ENCODE measurements around the gene ADIPOR2. TPM values are rescaled to one million over a fixed set of nuclear protein-coding genes. Genes with fewer than 3 reads are reported as not detected.

The ADIPOR2 gene
- total RNA-seq, 1 donor from 2014 or later: 43.5 TPM

DNA sequence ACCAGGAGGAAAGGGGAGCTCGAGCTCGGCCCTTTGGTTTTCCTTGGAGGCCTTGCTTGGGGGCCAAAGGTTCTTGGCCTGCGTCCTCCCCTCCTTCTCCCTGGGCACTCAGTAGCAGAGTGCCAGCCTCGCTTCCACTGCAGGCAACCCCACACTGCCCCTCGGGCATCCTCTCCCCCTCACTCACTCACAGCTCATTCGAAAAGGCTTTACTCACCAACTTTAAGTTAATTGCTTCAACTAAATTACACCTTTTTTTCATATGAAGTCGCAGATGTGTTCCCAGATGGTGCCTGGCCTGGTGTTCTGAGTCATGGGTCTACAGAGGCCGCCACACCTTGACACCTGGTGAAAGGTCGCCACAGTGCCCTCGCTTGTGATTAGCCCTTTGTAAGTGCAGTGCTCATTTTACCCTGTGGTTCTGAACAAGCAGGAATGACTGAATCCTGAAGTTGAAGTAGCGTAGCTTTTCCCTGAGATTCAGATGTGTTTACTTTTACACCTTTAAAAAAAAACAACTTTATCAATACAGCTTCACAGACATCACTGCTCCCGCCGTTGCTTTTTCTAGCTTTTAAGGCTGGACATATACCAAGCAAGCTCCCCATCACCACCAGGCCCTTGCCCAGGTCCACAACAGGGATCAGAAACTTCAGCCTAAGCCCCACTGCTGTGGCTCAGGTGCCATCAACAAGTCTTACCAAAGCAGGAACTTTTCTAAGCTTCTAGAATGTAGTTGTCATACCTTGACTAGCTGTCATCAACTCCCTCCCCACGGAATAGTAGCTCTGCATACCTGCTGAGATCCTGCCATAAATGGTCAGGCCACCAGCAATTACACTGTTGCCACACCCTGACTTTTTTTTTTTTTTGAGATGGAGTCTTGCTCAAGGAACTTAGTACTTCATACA lies 20.3 kb upstream of the ADIPOR2 start:
- Mint-ChIP-seq H3K36me3 (ENCODE audit: unreplicated experiment) (no peaks in the 10 kb centered on the region), H3K4me1 (ENCODE audit: unreplicated experiment) (peaks cover 43% of the 10 kb centered on the region), H3K27me3 (ENCODE audit: unreplicated experiment) (peaks cover 5% of the 10 kb centered on the region), H3K27ac (ENCODE audit: unreplicated experiment) (no peak overlapping the region), H3K4me3 (ENCODE audit: unreplicated experiment) (no peak overlapping the region), H3K9me3 (ENCODE audit: unreplicated experiment) (no peaks in the 10 kb centered on the region)
- DNase-seq (ENCODE audit: extremely low spot score, unreplicated experiment): no peak
- TF ChIP-seq, protein P1, sequence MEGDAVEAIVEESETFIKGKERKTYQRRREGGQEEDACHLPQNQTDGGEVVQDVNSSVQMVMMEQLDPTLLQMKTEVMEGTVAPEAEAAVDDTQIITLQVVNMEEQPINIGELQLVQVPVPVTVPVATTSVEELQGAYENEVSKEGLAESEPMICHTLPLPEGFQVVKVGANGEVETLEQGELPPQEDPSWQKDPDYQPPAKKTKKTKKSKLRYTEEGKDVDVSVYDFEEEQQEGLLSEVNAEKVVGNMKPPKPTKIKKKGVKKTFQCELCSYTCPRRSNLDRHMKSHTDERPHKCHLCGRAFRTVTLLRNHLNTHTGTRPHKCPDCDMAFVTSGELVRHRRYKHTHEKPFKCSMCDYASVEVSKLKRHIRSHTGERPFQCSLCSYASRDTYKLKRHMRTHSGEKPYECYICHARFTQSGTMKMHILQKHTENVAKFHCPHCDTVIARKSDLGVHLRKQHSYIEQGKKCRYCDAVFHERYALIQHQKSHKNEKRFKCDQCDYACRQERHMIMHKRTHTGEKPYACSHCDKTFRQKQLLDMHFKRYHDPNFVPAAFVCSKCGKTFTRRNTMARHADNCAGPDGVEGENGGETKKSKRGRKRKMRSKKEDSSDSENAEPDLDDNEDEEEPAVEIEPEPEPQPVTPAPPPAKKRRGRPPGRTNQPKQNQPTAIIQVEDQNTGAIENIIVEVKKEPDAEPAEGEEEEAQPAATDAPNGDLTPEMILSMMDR (IDR thresholded peaks at IDR 0.05): no peak

DNA sequence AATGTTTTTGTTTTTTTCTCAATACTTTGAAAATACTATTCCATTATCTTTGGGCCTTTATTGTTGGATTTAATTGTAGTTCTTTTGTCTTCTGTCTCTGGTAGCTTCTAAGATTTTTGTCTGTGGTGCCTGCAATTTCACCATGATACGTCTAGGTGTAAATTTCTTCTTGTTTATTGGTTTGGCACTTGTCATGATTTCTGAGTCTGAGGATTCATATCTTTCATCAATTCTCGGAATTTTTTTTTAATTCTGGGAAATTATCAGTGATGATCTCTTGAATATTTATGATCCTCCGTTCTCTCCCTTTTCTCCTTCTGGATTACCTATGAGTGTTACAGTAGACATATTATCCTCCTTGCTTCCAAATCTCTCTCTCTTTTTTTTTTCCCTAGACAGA lies 14.8 kb upstream of the ADIPOR2 start:
- Mint-ChIP-seq H3K27ac (ENCODE audit: unreplicated experiment) (no peak overlapping the region), H3K4me1 (ENCODE audit: unreplicated experiment) (peaks cover under 1% of the 10 kb centered on the region), H3K27me3 (ENCODE audit: unreplicated experiment) (peaks cover 9% of the 10 kb centered on the region), H3K9me3 (ENCODE audit: unreplicated experiment) (peaks cover 5% of the 10 kb centered on the region), H3K4me3 (ENCODE audit: unreplicated experiment) (no peak overlapping the region), H3K36me3 (ENCODE audit: unreplicated experiment) (no peaks in the 10 kb centered on the region)
- no peak for DNase-seq (ENCODE audit: extremely low spot score, unreplicated experiment)
- TF ChIP-seq, protein P1 (IDR thresholded peaks at IDR 0.05): no peak

DNA sequence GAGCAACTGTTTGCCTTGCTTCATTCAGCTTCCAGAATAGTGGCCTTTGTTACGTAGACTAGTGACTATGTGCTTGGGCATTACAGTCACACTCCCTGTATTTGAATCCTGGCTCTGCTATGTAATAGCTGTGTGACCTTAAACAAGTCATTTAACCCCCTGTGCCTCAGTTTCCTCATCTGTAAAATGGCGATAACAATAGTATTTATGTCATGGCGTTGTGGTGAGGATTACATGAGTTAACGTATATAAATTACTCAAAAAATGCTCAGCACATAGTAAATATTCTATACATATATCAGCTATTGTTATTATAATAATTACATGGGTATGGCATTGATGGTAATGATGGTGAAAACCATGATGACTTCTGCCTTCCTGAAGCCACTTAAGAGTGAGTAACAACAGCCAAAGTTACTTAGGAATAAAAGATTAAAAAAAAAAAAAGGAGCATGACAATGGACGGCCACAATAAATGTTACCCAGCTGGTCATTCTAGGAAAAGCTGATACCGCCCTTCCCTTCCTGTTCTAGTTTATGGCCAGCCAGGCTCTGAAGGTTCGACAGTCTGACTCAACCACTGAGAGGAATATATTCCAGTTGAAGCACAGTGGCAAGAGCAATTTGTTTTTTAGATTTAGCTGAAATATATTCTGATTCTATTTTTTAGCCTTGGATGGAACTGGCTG lies 9.9 kb upstream of the ADIPOR2 start:
- Mint-ChIP-seq H3K36me3 (ENCODE audit: unreplicated experiment) (no peaks in the 10 kb centered on the region), H3K27me3 (ENCODE audit: unreplicated experiment) (peaks cover 6% of the 10 kb centered on the region), H3K27ac (ENCODE audit: unreplicated experiment) (no peak overlapping the region), H3K4me1 (ENCODE audit: unreplicated experiment) (no peaks in the 10 kb centered on the region), H3K4me3 (ENCODE audit: unreplicated experiment) (no peak overlapping the region), H3K9me3 (ENCODE audit: unreplicated experiment) (peaks cover 3% of the 10 kb centered on the region)
- TF ChIP-seq, protein P1 (IDR thresholded peaks at IDR 0.05): no peak
- DNase-seq (ENCODE audit: extremely low spot score, unreplicated experiment): no peak

DNA sequence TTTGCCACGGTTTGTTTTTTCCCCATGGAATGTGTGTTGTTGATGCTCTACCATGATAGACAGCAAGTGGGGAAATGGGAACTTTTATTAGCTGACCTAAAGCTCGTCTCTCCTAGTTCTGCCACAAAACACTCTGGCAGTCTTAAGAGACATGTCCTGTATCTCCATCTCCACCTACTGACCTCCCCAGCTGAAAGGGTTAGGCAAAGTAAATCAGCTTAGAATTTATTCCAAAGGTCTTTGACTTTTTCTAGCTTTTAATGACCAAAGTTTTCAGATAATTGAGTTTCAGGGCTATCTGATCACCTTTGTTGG lies 9.4 kb upstream of the ADIPOR2 start:
- H3K4me1 Mint-ChIP-seq (ENCODE audit: unreplicated experiment): no peaks in the 10 kb centered on the region
- no peak for DNase-seq (ENCODE audit: extremely low spot score, unreplicated experiment)
- TF ChIP-seq, protein P1 (IDR thresholded peaks at IDR 0.05): no peak
- peaks cover 9% of the 10 kb centered on the region for H3K27me3 Mint-ChIP-seq (ENCODE audit: unreplicated experiment)
- H3K36me3 Mint-ChIP-seq (ENCODE audit: unreplicated experiment): no peaks in the 10 kb centered on the region
- no peaks in the 10 kb centered on the region for H3K9me3 Mint-ChIP-seq (ENCODE audit: unreplicated experiment)
- H3K27ac Mint-ChIP-seq (ENCODE audit: unreplicated experiment): no peak overlapping the region
- no peak overlapping the region for H3K4me3 Mint-ChIP-seq (ENCODE audit: unreplicated experiment)

DNA sequence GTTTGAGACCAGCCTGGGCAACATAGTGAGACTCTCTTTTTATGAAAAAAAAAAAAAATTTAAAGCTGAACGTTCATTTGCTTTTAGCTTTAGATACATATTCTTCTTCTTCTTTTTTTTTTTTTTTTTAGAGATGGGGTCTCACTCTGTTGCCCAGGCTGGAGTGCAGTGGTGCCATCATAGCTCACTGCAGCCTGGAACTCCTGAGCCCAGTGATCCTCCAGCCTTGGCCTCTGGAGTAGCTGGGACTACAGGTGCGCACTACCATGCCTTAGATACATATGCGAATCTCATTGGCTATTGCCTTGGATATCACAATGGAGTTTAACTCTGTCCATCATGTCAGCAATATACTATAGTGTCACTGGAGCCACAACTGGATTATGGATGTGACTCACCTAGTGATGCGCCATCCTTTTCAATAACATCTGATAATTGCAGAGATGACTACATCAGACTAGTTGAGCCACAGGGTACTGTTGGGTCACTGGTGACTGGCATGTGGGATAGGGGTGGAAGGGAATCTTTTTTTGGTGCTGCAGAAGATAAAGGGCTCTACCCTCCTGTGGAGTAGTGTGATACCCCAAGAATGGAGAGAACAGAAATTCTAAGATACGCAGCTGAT lies 2.7 kb upstream of the ADIPOR2 start:
- H3K27ac Mint-ChIP-seq (ENCODE audit: unreplicated experiment): no peak overlapping the region
- TF ChIP-seq, protein P1 (IDR thresholded peaks at IDR 0.05): no peak
- DNase-seq (ENCODE audit: extremely low spot score, unreplicated experiment): no peak
- no peaks in the 10 kb centered on the region for H3K36me3 Mint-ChIP-seq (ENCODE audit: unreplicated experiment)
- H3K27me3 Mint-ChIP-seq (ENCODE audit: unreplicated experiment): peaks cover 4% of the 10 kb centered on the region
- H3K4me1 Mint-ChIP-seq (ENCODE audit: unreplicated experiment): peaks cover 24% of the 10 kb centered on the region
- no peaks in the 10 kb centered on the region for H3K9me3 Mint-ChIP-seq (ENCODE audit: unreplicated experiment)
- H3K4me3 Mint-ChIP-seq (ENCODE audit: unreplicated experiment): no peak overlapping the region

Data from osteocyte (in vitro differentiated cells).